K562 (cell line): Measurements from ENCODE around the gene DHRS13. TPM values are rescaled to one million over a fixed set of nuclear protein-coding genes. Genes with fewer than 3 reads are reported as not detected.

ENCODE experiments used
- ETS2 ChIP-seq: IDR thresholded peaks from 2 replicates; pipeline ENCODE4 v1.6.1; 2016; ENCODE audit warnings: borderline replicate concordance, missing genetic modification characterization, mild to moderate bottlenecking, moderate library complexity, missing compliant biosample characterization; ENCODE audit not compliant: poor library complexity, severe bottlenecking
- FIP1L1 ChIP-seq: fragments of 200-400 bp; formaldehyde crosslinking; IDR thresholded peaks from 2 replicates; pipeline ENCODE4 v1.6.1; 2018; ENCODE audit warnings: mild to moderate bottlenecking, low read depth, low read length; ENCODE audit not compliant: poor library complexity, severe bottlenecking
- MGA ChIP-seq: fragments of 450-650 bp; IDR thresholded peaks from 2 replicates; pipeline ENCODE4 v1.6.1; 2016; ENCODE audit warnings: mild to moderate bottlenecking, moderate library complexity
- RHOXF2B ChIP-seq: fragments of 250-450 bp; sonication (Bioruptor Pico); conservative IDR thresholded peaks from 2 replicates; pipeline ENCODE4 v1.5.1; 2021
- RNF219 ChIP-seq: fragments of 250-450 bp; sonication (Bioruptor Pico); IDR thresholded peaks from 2 replicates; pipeline ENCODE4 v1.5.0; 2022; ENCODE audit warnings: mild to moderate bottlenecking
- SIN3B ChIP-seq: fragments of 450-650 bp; IDR thresholded peaks from 2 replicates; pipeline ENCODE4 v1.6.1; 2017; ENCODE audit warnings: low read depth, mild to moderate bottlenecking, moderate library complexity
- SRF ChIP-seq, 2 experiments: fragments of 250-450, 450-650 bp in 1 of 2; sonication (Bioruptor Pico) in 1 of 2; sonication (generic) in 1 of 2; formaldehyde crosslinking; IDR thresholded peaks; 2 replicates each; pipeline versions ENCODE4 v1.5.0 to v1.5.1; 2020 to 2022; ENCODE audit warnings: mild to moderate bottlenecking in 1 of 2, missing genetic modification reagents in 1 of 2
- TBL1XR1 ChIP-seq, 2 experiments: IDR thresholded peaks; 2 replicates each; pipeline ENCODE4 v1.6.1; 2012; ENCODE audit warnings: improper control_type of control experiment in 2 of 2, low read length in 2 of 2, mild to moderate bottlenecking in 1 of 2
- ZBTB49 ChIP-seq: sonication (generic); formaldehyde crosslinking; IDR thresholded peaks from 2 replicates; pipeline ENCODE4 v1.8.0; 2022; ENCODE audit warnings: missing genetic modification reagents, mild to moderate bottlenecking, borderline replicate concordance
- ZNF140 ChIP-seq: fragments of 250-450 bp; sonication (Bioruptor Pico); IDR thresholded peaks from 2 replicates; pipeline ENCODE4 v1.8.0; 2021; ENCODE audit warnings: moderate library complexity, mild to moderate bottlenecking, inconsistent platforms
- polyA plus RNA-seq, 8 experiments: library from polyadenylated mRNA; depleted of rRNA in 4 of 8; stranded (reverse) in 5 of 8; unstranded in 3 of 8; fragments of >200 nt; fragmentation: Nextera tagmentation in 2 of 8; fragmentation: Illumina TruSeq in 1 of 8; extraction: Ambion mirVana in 2 of 8; extraction: Trizol in 1 of 8; gene quantifications; 2 replicates each; pipeline versions ENCODE4 v1.2.1 to v1.2.3, GENCODE V29; 2011 to 2014; ENCODE audit warnings: inconsistent platforms in 1 of 8, missing spikeins in 1 of 8
- total RNA-seq, 7 experiments: library from RNA; depleted of rRNA in 6 of 7; stranded (reverse); fragments of >200 nt in 6 of 7; fragmentation: Illumina TruSeq in 2 of 7; extraction: Trizol in 2 of 7; gene quantifications; 2 replicates each; pipeline versions ENCODE4 v1.2.1 to v1.2.3, GENCODE V29; 2011 to 2021; ENCODE audit warnings: low replicate concordance in 1 of 7

The DHRS13 gene
- total and polyA plus RNA-seq, 9 of the 15 experiments (the other 6 are each of a cell fraction or from before 2014, with no cell fraction given): 0.32 to 52.3 (median 34.3) TPM; not detected in 1

DNA sequence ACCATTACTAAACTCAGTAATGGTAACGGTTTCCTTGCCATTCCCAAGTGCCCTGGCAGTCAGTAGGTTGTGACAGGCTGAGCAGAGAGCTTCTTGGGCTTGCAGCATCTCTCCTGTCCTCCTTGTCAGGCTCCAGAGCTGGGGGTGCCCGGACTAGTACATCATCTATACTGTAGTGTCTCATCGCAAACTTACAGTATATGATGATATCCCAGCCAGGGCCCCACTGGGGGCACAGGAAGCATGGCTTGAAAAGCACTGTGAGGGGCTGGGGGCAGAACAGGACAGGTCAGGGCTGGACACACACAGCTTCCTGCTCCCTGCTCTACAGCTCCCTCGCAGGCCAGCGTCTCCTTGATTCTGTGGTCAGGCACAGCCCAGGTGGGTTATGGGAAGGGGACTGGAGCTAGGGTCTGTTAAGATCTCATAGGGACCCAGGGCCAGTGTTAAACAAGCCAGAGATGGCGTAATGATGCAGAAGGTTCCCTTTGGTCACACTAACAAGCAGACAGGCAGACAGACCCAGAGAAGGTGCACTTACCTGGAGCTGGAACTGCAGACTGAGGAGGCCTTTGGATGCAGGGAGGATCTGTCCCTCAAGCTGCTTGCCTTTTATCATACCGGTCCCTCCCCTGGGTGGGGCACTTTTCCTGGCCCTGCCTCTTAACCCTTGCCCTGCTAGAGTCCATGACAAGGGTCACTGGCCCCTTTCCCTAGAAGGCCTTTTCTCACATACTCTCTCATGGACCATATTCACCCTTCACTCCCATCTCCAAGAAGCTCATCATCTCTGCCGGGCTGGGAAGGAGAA is 41.3 kb downstream of the DHRS13 start (continued):
- TF ChIP-seq RNF219: no peak
- TF ChIP-seq SRF (CRISPR knock-in tag; IDR thresholded peaks at IDR 0.05): peak in 1 of 2 experiments; percentile 31; a peak in 1 of 4 replicates
- TF ChIP-seq SIN3B: no peak
- no peak for TF ChIP-seq ETS2 (tag)
- TF ChIP-seq MGA: no peak
- TF ChIP-seq ZBTB49 (CRISPR knock-in tag): no peak
- no peak; a peak in 2 of 4 replicates for TF ChIP-seq TBL1XR1 (IDR thresholded peaks at IDR 0.05; ENCODE audit: low read length in 2 of 2)
- no peak for TF ChIP-seq FIP1L1
- TF ChIP-seq RHOXF2B: no peak
- TF ChIP-seq ZNF140 (CRISPR knock-in tag): no peak
